ENCODE results near the gene GIMAP1.
A peak's percentile ranks its signal among the peaks of the same experiment; 100 is the strongest.
"Not testable (repeated sequence)": the region's sequence is repeated elsewhere in the genome, so short reads cannot be mapped to it uniquely, and the experiment has no call there.

The GIMAP1 gene

DNA sequence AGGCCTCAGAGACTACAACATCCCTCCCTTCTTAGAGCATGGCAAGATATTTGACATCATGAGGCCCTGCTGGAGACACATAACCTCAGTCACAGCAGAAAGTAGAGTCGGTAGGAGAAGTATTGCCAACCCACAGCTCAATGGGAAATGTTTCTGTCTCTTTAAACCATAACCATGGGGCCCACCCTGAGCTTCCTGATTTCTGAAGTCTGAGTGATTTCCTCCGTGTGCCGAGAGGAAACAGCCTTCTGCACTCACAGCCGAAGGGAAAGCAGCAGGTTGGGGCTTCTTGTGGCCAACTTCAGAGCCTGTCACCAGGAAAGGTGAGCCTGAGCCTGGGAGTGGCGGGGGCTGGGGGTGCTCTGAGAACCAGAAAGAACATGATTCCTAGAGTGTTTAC lies at the start of gene GIMAP1:
GIMAP1 (plus strand) TSS at position 246 of the 400 bp plus-strand sequence. CDS start 2,435 bp downstream, outside the sequence.
- no peak for DNase-seq (ENCODE audit: low read depth in 2 of 2)

DNA sequence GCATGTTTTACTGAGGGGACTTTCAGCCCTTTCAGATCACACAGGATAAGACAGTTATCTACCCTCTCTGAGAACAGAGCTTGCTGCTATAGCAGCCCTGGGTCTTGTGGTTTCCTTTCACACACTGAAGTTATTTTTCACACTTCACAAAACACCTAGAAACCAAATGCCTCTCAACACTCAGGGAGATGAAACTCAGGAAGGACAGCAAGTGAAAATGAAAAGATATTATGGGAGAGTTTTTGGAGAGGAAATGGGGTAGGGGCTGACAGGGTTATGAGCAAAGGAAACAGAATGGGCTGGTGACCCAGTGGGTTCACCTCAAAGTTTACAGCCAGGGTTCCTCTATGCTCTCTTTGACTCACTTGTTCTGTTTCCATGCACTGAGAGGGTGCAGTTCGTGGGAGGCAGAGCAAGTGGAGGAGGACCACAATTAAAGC lies 47.9 kb upstream of the GIMAP1 start:
- peak in 1 of 2 donors; percentile 47 for DNase-seq (ENCODE audit: low read depth in 2 of 2)

DNA sequence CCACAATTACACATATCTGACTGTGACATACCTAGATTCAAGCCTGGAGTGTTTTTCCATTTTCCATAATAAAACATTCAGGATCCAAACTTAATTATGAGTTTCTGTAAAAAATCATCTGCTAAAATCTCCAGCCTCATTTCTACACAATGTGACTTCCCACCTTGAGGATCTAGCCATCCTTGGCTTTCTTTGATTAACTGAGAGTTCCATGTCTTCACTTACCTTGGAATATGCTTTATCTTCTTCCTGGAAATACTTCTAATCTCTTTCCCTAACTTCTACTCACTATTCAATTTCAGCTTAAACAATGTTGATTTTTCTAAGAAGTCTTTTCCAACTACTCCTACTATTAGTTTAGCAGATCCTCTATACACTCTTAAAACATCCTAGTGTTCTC lies 47.4 kb upstream of the GIMAP1 start:
- no peak for DNase-seq (ENCODE audit: low read depth in 2 of 2)

DNA sequence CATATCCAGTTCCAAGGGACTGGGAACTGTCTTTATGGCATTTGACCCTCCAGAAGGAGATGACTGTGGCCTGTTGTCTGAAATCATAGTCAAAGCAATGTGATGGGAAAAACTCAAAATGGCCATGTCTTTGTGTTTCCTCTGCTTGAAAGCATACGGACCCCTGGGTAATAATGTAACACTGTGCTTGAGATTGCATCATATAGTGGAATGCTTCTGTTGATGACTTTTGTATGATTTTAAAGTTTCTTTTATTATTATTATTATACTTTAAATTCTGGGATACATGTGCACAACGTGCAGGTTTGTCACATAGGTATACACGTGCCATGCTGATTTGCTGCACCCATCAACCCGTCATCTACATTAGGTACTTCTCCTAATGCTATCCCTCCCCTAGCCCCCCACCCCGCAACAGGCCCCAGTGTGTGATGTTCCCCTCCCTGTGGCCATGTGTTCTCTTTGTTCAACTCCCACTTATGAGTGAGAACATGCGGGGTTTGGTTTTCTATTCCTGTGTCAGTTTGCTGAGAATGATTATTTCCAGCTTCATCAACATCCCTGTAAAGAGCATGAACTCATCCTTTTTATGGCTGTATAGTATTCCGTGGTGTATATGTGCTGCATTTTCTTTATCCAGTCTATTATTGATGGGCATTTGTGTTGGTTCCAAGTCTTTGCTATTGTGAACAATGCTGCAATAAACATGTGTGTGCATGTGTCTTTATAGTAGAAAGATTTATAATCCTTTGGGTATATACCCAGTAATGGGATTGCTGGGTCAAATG lies 44.4 kb upstream of the GIMAP1 start:
- DNase-seq (ENCODE audit: low read depth in 2 of 2): not testable (repeated sequence)

DNA sequence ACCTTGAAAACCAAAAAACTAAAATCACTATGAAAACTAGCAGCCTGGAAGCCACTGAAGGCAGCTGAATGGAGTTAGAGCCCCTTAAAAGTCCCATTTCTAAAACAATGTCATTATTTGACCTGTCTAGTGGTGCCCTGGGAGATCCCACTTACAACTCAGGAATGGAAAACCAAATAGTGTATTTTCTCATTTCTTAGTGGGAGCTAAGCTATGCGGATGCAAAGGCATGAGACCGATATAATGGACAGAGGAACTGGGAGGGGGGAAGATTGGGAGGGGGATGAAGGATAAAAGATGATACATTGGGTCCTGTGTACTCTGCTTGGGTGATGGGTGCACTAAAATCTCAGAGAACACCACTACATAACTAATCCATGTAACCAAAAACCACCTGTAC lies 40.7 kb upstream of the GIMAP1 start:
- no peak for DNase-seq (ENCODE audit: low read depth in 2 of 2)

DNA sequence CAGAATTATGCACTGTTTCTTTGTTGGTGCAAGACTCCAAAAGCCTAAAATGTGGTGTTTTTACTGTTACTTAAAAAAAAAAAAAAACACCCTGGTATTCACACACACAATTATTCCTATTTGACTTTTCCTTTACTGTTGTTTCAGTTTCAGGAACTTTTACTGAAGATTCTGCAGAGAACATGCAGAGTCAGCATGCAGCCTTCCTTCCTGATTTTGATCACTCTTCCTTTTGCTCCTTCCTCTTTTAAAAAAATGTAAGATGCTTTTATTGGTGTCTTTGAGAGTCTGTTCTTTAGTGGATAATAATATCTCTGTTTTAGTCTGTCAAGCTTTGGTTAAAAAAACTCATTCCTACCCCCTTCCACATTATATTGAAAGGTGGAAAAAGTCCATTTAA lies 40.1 kb upstream of the GIMAP1 start:
- DNase-seq (ENCODE audit: low read depth in 2 of 2): not testable (repeated sequence)

DNA sequence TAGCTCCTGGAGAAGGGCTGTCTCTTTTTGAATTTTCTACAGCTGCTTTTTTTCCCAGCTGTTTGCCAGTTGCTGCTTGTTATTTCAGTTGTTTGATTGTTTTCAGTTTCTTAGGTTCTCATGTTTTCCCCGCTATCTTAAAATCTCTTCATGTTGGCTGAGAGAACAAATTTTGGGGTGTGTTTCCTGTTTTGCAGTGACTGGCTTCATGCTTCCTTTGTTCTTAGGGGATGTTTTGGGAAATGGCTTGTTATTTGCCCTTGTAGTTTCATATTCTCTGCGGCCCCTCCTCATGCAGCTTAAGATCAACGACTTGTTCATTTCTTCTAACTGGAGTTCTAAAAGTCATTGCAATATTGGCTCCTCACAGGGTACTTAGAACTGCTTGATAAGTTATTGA lies 39.6 kb upstream of the GIMAP1 start:
- not testable (repeated sequence) for DNase-seq (ENCODE audit: low read depth in 2 of 2)

DNA sequence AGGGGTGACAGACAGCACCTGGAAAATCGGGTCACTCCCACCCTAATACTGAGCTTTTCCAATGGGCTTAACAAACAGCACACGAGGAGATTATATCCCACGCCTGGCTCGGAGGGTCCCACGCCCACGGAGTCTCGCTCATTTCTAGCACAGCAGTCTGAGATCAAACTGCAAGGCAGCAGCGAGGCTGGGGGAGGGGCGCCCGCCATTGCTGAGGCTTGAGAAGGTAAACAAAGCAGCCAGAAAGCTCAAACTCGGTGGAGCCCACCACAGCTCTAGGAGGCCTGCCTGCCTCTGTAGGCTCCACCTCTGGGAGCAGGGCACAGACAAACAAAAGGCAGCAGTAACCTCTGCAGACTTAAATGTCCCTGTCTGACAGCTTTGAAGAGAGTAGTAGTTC lies 37.8 kb upstream of the GIMAP1 start:
- DNase-seq (ENCODE audit: low read depth in 2 of 2): not testable (repeated sequence)

DNA sequence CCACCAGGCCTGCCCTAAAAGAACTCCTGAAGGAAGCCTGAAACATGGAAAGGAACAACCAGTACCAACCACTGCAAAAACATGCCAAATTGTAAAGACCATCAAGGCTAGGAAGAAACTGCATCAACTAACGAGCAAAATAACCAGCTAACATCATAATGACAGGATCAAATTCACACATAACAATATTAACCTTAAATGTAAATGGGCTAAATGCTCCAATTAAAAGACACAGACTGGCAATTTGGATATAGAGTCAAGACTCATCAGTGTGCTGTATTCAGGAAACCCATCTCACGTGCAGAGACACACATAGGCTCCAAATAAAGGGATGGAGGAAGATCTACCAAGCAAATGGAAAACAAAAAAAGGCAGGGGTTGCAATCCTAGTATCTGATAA lies 36.0 kb upstream of the GIMAP1 start:
- DNase-seq (ENCODE audit: low read depth in 2 of 2): not testable (repeated sequence)

DNA sequence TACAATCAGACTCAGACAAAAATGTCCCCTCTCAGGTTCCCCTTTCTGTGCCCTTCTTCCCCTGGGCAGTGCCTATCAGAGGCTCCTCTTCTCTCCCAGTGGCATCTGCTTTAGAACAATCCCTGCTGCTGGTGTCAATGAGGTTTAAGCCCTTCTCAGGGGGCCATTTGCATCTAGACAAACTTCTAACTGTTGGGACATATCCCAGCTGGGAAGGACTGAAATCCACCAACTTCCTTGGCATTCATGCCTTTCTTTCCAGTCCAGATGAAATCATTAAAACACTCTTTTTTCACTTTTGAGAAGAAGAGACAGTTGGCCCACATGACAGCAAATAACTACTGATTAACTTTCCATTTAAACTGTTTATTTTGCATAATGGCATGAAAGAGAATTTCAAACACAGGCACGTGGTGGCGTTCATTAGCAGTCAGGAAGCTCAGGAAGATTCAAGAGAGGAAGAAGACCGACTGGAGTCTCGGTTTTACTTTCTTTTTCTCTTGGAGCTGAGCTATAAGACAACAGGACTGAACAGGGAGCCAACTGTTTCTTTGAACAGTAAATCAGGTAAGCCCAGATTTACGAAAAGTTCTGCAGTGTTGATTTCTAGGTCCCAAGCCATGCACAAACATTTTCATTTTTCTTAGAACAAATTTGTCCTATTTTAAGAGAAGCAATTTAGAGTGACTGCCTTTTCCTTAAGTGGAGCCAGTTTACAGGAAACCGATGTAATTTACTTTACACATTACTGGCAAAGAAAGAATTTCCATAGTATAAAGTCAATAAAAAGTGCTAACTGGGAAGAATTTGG lies 31.0 kb upstream of the GIMAP1 start, which contains the start of gene GIMAP2:
GIMAP2 (plus strand) TSS at position 488 of the 811 bp plus-strand sequence. CDS start 1,354 bp downstream, outside the sequence.
- no peak for DNase-seq (ENCODE audit: low read depth in 2 of 2)

DNA sequence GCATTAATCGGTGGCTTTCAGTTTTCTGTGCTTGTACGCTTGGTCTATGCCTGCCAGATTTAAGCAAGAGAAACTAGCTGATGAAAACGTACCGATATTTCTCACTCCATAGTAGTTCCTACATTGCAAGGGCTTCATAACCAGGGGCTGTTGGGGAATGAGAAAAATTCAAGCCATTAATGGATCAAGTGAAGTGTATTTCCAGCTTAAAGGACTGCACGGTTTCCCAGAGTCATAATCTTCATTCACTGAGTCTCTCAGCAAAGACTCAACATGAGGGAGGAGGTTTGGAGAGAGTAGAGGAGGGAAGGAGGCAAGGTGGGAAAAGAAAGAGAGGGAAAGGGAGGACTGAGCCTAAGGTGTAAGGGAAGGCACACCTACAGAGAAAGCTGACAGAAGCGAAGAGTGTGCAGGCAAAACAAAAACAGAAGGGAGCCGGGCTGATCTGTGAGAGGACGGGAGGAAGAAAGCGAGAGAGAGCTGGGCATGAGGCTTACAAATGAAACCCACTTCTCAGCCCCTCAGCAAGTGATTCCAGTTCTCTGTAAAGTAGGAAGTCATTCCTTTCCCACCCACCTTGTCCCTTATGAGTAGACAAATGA lies 30.3 kb upstream of the GIMAP1 start:
- DNase-seq (ENCODE audit: low read depth in 2 of 2): no peak

DNA sequence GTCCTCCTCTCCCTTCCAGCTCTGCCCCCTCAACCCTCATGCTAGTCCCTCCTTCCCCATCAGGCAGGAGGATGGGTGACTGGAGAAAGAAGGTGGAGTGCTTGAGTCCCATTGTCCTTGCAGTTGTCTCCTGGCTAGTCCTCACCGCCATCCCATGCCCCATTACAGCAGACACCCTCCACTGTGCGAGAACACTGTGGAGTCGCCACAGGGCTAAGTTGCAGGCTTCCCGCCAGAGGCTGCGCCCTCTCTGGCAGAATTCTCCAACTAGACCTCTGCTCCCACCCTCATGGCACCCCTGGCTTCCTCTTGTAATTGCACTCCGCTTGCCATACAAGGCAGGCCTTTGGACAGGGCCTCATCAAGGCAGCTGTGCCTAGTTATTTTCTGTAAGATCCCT lies 27.8 kb upstream of the GIMAP1 start:
- no peak for DNase-seq (ENCODE audit: low read depth in 2 of 2)

DNA sequence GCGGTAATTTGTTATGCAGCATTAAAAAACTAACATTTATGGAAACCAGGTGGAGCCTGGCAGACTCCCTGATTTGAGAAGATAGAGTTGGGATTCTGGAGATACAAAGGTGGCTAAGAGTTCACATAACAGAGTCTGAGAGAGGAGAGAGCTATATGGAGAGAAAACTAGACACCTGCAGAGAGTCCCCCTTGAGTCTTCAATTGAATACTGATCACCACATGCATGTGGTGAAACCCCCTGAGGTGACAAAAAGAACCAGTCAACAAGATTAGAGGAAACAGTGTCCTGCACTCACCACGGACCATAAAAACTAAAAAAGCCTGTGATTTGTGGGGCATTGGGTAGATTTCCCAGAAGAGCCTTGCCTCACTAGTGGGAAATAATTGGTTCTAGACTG lies 20.8 kb upstream of the GIMAP1 start:
- no peak for DNase-seq (ENCODE audit: low read depth in 2 of 2)

DNA sequence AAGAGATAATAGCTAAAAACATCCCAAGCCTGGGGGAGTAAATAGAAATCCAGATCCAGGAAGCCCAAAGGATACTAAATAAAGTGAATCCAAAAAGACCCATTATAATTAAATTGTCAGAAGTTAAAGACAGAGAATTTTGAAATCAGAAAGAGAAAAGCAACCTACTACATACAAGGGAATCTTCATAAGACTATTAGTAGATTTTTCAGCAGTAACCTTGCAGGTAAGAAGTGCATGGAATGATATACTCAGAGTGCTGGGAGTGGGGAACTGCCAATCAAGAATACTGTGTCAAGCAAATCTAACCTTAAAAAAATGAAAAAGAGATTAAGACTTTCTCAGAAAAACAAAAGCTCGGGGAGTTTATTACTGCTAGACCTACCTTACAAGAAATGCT lies 13.2 kb upstream of the GIMAP1 start:
- no peak for DNase-seq (ENCODE audit: low read depth in 2 of 2)

DNA sequence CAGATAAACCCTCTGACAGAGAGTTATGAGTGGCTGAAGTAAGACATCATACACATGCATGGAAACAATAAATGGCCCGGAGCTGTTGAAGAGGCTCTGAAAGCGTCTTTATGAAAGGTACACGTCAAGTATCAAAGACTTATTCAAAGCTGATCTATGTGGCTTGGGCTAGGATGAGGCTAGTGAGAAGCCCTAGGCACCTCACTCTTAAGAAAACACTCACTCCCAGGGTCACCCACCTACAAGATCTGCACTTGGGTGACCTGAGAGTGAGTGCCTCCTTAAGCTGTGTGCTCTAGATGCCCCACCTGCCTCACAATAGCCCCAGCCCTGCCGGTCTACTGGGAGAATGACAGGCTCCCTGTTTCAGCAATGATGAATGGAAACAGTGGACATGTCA lies 1.1 kb upstream of the GIMAP1 start:
- DNase-seq (ENCODE audit: low read depth in 2 of 2): no peak

DNA sequence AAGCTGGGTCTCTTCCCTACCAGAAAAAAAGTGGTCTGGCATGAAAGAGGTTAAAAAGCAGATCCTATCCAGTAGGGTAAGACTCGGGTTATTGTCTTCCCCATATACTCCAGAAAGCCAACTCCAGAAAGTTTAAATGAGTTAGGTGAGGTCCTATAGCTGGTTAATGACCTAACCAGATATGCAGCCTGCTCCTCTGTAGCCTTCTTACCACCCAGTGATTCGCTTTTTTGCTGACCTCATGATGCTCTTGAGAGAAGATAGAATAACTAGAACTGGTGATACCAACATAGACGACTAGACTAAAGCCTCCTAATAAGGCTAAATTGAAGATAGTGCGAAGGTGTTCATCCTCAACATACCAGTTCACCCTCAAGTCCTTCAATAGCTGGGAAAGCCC lies 675 bp upstream of the GIMAP1 start:
- no peak for DNase-seq (ENCODE audit: low read depth in 2 of 2)

DNA sequence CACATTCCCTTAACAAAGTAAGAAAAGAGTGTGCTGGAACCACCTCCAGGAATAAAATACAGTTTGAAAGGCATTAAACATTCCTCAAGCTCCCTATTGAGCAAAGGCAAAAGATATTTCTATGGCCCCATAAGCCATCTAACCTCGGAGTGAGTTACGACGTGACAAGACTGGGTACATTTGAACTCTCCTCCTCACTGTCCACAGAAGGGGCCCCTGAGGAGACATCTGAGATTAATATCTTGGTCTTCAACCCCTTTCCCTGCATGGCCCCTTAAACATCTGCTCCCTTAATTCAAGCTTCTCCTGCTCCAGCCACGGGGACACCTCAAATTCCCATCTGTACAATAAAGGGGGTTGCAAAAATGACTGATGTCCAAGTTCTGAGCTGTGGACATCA lies 526 bp downstream of the GIMAP1 start:
- DNase-seq (ENCODE audit: low read depth in 2 of 2): no peak

DNA sequence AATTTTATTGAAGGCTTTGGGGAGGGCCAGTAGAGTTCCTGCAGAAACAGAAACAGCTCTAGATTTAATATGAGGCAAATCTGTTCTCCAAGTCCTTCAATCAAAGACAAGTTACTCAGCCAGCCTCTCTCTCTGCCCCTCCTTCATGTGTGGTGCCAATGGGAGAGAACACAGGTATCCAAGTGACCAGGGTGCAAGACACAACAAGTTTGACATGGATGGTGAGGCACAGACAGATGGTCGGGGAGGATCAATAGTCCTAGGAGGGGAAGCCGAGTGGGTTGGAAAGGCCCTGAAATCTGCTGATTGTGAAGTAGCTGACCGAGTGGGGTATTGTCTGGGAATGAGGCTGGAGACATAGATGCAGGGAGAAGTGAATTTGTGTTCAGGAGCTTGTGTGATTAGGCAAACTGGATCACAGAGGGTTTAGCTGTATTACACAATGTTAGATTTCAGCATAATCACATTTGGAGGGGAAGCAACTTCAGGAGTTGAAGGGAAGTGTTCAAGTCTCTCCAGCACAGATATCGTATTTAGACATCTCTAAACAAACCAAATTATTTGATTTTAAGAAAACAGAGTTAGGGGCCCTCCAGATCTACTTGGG lies 1.5 kb downstream of the GIMAP1 start:
- DNase-seq (ENCODE audit: low read depth in 2 of 2): no peak

DNA sequence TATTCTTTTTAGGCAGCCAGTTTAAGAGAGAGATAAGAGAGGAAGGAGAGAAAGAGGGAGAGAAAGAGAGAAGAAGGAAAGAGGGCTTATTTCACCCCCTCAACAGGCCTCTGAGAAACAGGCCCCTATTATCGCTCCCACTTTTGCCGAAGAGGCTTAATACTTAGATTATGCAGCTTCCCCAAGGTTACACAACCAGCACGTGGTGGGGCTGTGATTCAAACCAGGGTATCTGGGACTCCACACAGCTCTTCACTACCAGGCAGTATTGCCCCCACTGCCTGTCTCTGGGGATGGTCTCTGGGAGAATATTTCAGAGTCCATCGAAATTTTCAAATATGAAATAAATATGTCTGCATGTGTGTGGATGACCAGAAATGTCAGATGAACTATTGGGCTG lies 3.0 kb downstream of the GIMAP1 start:
- no peak for DNase-seq (ENCODE audit: low read depth in 2 of 2)

DNA sequence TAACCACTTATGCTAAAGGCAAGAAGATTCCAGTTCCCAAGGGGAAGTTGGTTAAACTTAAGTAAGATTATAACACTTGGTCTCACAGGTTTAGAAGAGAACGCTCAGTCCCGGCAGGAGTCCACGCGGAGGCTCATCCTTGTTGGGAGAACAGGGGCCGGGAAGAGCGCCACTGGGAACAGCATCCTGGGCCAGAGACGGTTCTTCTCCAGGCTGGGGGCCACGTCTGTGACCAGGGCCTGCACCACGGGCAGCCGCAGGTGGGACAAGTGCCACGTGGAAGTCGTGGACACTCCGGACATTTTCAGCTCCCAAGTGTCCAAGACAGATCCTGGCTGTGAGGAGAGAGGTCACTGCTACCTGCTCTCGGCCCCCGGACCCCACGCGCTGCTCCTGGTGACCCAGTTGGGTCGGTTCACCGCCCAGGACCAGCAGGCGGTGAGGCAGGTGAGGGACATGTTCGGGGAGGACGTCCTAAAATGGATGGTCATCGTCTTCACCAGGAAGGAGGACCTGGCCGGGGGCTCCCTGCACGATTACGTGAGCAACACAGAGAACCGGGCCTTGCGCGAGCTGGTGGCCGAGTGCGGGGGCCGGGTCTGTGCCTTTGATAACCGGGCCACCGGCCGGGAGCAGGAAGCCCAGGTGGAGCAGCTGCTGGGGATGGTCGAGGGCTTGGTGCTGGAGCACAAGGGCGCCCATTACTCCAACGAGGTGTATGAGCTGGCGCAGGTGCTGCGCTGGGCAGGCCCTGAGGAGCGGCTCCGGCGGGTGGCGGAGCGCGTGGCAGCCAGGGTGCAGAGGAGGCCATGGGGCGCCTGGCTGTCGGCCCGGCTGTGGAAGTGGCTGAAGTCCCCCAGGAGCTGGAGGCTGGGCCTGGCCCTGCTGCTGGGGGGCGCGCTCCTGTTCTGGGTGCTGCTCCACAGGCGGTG lies 3.8 kb downstream of the GIMAP1 start:
- no peak for DNase-seq (ENCODE audit: low read depth in 2 of 2)

DNA sequence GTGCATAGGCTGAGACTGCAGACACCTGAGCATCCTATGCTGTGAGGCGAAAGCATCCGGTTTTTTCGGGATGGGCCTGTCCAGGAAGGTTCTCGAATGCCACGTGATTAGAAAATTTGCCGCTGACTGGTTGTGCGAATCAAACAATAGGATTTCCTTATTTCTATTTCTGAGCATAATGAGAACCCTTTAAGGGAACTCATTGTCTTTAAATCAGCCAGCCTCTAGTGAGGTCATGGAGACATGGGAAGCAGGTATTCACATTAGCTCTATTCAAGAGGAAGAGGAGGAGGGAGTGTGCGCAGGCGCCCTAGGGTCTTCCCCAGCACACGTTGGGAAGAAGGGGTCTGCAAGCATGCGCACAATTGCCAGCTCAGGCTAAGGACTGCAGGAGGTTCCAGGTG lies 5.6 kb downstream of the GIMAP1 start:
- no peak for DNase-seq (ENCODE audit: low read depth in 2 of 2)

All from activated CD4-positive, alpha-beta T cell treated with anti-CD3 and anti-CD28 coated beads for 24 hours (primary cell).